HepG2 (cell line): ENCODE measurements around the gene GLIS2. TPM values are rescaled to one million over a fixed set of nuclear protein-coding genes. Genes with fewer than 3 reads are reported as not detected.

ENCODE experiments used
- ATAC-seq: fragments of 200-7000 bp; cut with Tn5 transposase; 3 replicates; pipeline ENCODE4 v1.9.1; 2020; ENCODE audit warnings: mild to moderate bottlenecking, moderate library complexity
- BruUV-seq: library from RNA; stranded (reverse); fragments of 400-500 nt; replicated peaks from 2 replicates; lab custom pipeline; 2021; lab: Mats Ljungman, UMichigan
- CTCF ChIA-PET: fragments of 300-600 bp; formaldehyde crosslinking; extraction: SDS; loops from one replicate; lab custom pipeline; 2021; ENCODE audit warnings: low total read pairs, inconsistent platforms, low intra/inter-chr PET ratio; lab: Yijun Ruan, JAX
- POLR2A ChIA-PET: fragments of 350-600 bp; sonication (Branson Sonifier 250); formaldehyde crosslinking; loops from one replicate; lab custom pipeline; 2020; ENCODE audit warnings: antibody characterized with exemption, inconsistent platforms; lab: Yijun Ruan, JAX
- DNase-seq: peaks from one replicate; pipeline ENCODE4 v3.0.0-alpha.2; 2015; ENCODE audit warnings: low spot score
- FAIRE-seq: peaks from 3 replicates; lab custom pipeline; 2011; peaks lifted over from hg19 to GRCh38; lab: Jason Lieb, UNC
- H2AFZ ChIP-seq: one replicate; pipeline ENCODE4 v1.6.1; 2011; ENCODE audit warnings: low read length, inconsistent platforms
- H3K27ac ChIP-seq: fragments of 300-600 bp; 3 replicates; pipeline ENCODE4 v1.8.0; 2011; ENCODE audit warnings: mixed run types, mild to moderate bottlenecking, mixed read lengths, low read length, inconsistent platforms; ENCODE audit not compliant: insufficient read depth; ENCODE audit errors: extremely low read length
- H3K27me3 ChIP-seq, 2 experiments: fragments of 200-600 bp in 1 of 2; 2 replicates in 1 of 2; 3 replicates in 1 of 2; pipeline versions ENCODE4 v1.6.0 to v1.8.0; 2011; ENCODE audit warnings: low read length in 2 of 2, mild to moderate bottlenecking in 2 of 2, moderate library complexity in 2 of 2, inconsistent platforms in 1 of 2; ENCODE audit not compliant: insufficient read depth in 2 of 2, control insufficient read depth in 1 of 2
- H3K36me3 ChIP-seq, 2 experiments: fragments of 200-600 bp in 1 of 2; replicated peaks in 1 of 2; 2 replicates in 1 of 2; 3 replicates in 1 of 2; pipeline versions ENCODE4 v1.5.1 to v1.8.0; 2011; ENCODE audit warnings: low read length in 2 of 2, inconsistent platforms in 1 of 2; ENCODE audit not compliant: insufficient read depth in 2 of 2, control insufficient read depth in 1 of 2
- H3K4me1 ChIP-seq: 2 replicates; pipeline ENCODE4 v1.5.1; 2012; ENCODE audit warnings: low read length, inconsistent platforms; ENCODE audit not compliant: insufficient read depth
- H3K4me2 ChIP-seq: 2 replicates; pipeline ENCODE4 v1.6.0; 2011; ENCODE audit warnings: low read depth, low read length, inconsistent platforms
- H3K4me3 ChIP-seq, 3 experiments: fragments of 200-600 bp in 1 of 3; sonication (generic), shearing (Covaris generic) in 1 of 3; replicated peaks in 1 of 3; 2 replicates each; pipeline ENCODE4 v1.5.1; 2011 to 2016; ENCODE audit warnings: low read length in 3 of 3, inconsistent platforms in 2 of 3, low read depth in 2 of 3, mild to moderate bottlenecking in 2 of 3, control low read depth in 1 of 3, mixed read lengths in 1 of 3; ENCODE audit not compliant: insufficient read depth in 1 of 3
- H3K79me2 ChIP-seq: one replicate; pipeline ENCODE4 v1.6.1; 2011; ENCODE audit warnings: low read length, inconsistent platforms; ENCODE audit not compliant: insufficient read depth
- H3K9ac ChIP-seq: 2 replicates; pipeline ENCODE4 v1.6.0; 2011; ENCODE audit warnings: mild to moderate bottlenecking, low read depth, low read length, inconsistent platforms; ENCODE audit not compliant: insufficient read depth
- H3K9me3 ChIP-seq: 2 replicates; pipeline ENCODE4 v1.5.1; 2012; ENCODE audit warnings: mild to moderate bottlenecking, low read length
- H4K20me1 ChIP-seq: 2 replicates; pipeline ENCODE4 v1.6.0; 2011; ENCODE audit warnings: inconsistent platforms, mild to moderate bottlenecking, low read length, moderate library complexity; ENCODE audit not compliant: insufficient read depth
- CBX5 ChIP-seq: sonication (generic); formaldehyde crosslinking; IDR thresholded peaks from 2 replicates; pipeline ENCODE4 v1.4.0; 2020; ENCODE audit warnings: missing genetic modification reagents, borderline replicate concordance
- DMAP1 ChIP-seq: IDR thresholded peaks from 2 replicates; pipeline ENCODE4 v1.6.1; 2016
- DNMT1 ChIP-seq: sonication (generic); formaldehyde crosslinking; IDR thresholded peaks from 2 replicates; pipeline ENCODE4 v1.5.1; 2020; ENCODE audit warnings: mild to moderate bottlenecking, missing genetic modification reagents
- DPF2 ChIP-seq: sonication (generic); formaldehyde crosslinking; IDR thresholded peaks from 2 replicates; pipeline ENCODE4 v1.4.0; 2020; ENCODE audit warnings: mild to moderate bottlenecking, low read depth, missing genetic modification reagents, borderline replicate concordance
- FOSL2 ChIP-seq: sonication (generic); formaldehyde crosslinking; IDR thresholded peaks from 2 replicates; pipeline ENCODE4 v1.4.0; 2020; ENCODE audit warnings: missing genetic modification reagents
- KDM1A ChIP-seq: IDR thresholded peaks from 2 replicates; pipeline ENCODE4 v1.6.1; 2016; ENCODE audit warnings: missing compliant biosample characterization
- MBNL3 ChIP-seq: fragments of 250-450 bp; sonication (Bioruptor Pico); conservative IDR thresholded peaks from 2 replicates; pipeline ENCODE4 v1.8.0; 2022; ENCODE audit warnings: mild to moderate bottlenecking, inconsistent platforms
- NR2F2 ChIP-seq: IDR thresholded peaks from 2 replicates; pipeline ENCODE4 v1.6.1; 2012; ENCODE audit warnings: low read depth, inconsistent platforms, borderline replicate concordance
- PHF8 ChIP-seq: sonication (generic); formaldehyde crosslinking; IDR thresholded peaks from 2 replicates; pipeline ENCODE4 v1.5.0; 2020; ENCODE audit warnings: missing genetic modification reagents
- SOX6 ChIP-seq, 2 experiments: fragments of 450-650 bp in 1 of 2; sonication (generic) in 1 of 2; formaldehyde crosslinking in 1 of 2; IDR thresholded peaks; 2 replicates each; pipeline versions ENCODE4 v1.4.0 to v1.6.1; 2017 to 2020; ENCODE audit warnings: antibody characterized with exemption in 1 of 2, mild to moderate bottlenecking in 1 of 2, missing genetic modification reagents in 1 of 2
- TEAD3 ChIP-seq: optimal IDR thresholded peaks from 2 replicates; pipeline ENCODE3; 2016; ENCODE audit warnings: borderline replicate concordance
- YY1 ChIP-seq: IDR thresholded peaks from 2 replicates; pipeline ENCODE4 v1.6.1; 2011; ENCODE audit warnings: low read length, low read depth, moderate library complexity, mild to moderate bottlenecking; ENCODE audit not compliant: insufficient read depth, insufficient replicate concordance
- ZBTB21 ChIP-seq: sonication (generic); formaldehyde crosslinking; IDR thresholded peaks from 2 replicates; pipeline ENCODE4 v1.4.0; 2020; ENCODE audit warnings: missing genetic modification reagents
- ZNF121 ChIP-seq: sonication (generic); formaldehyde crosslinking; IDR thresholded peaks from 2 replicates; pipeline ENCODE4 v1.5.0; 2020; ENCODE audit warnings: mild to moderate bottlenecking, missing genetic modification reagents
- ZNF891 ChIP-seq: sonication (generic); formaldehyde crosslinking; IDR thresholded peaks from 2 replicates; pipeline ENCODE4 v1.5.0; 2020; ENCODE audit warnings: mild to moderate bottlenecking, missing genetic modification reagents
- WGBS: methylation state at CpG from one replicate; pipeline ENCODE4 v1.1.6; 2017; ENCODE audit warnings: low lambda C conversion rate; 5-methylcytosine and 5-hydroxymethylcytosine counted together
- in situ Hi-C: cut with HindIII; loops from 2 replicates; pipeline ENCODE4 v1.10.0; 2017; ENCODE audit warnings: low pct_unique_long_range_greater_than_20kb; ENCODE audit not compliant: extremely low pct_ligation_motif_present
- intact Hi-C: fragments of 100-400 bp; cut with micrococcal nuclease; formaldehyde crosslinking; loops from one replicate; pipeline ENCODE4 v1.10.0; 2022; ENCODE audit not compliant: unreplicated experiment
- polyA plus RNA-seq, 8 experiments: library from polyadenylated mRNA; depleted of rRNA in 3 of 8; stranded (reverse) in 7 of 8; unstranded in 1 of 8; fragments of >200 nt; fragmentation: Illumina TruSeq in 4 of 8; extraction: Trizol in 4 of 8; gene quantifications; 2 replicates each; pipeline versions ENCODE4 v1.2.1 to v1.2.3, GENCODE V29; 2011 to 2016; ENCODE audit warnings: low read depth in 4 of 8, missing spikeins in 1 of 8, mixed read lengths in 1 of 8; ENCODE audit not compliant: insufficient read depth in 1 of 8
- total RNA-seq, 5 experiments: library from RNA; depleted of rRNA; stranded (reverse); fragments of >200 nt; fragmentation: Illumina TruSeq; extraction: Trizol; gene quantifications; 2 replicates each; pipeline ENCODE4 v1.2.3, GENCODE V29; 2016; ENCODE audit warnings: low read depth in 1 of 5
- TF ChIP-seq, protein P1 (sequence below): sonication (generic); formaldehyde crosslinking; IDR thresholded peaks from 2 replicates; pipeline ENCODE4 v1.4.0; 2020; ENCODE audit warnings: missing genetic modification reagents
- TF ChIP-seq, protein P2 (sequence below): sonication (generic); formaldehyde crosslinking; IDR thresholded peaks from 2 replicates; pipeline ENCODE4 v1.5.0; 2020; ENCODE audit warnings: mild to moderate bottlenecking, missing genetic modification reagents, moderate library complexity

Gene GLIS2
- total and polyA plus RNA-seq, 2 of the 13 experiments (the other 11 are each of a cell fraction or from before 2014, with no cell fraction given): 0.28 to 0.29 TPM

DNA sequence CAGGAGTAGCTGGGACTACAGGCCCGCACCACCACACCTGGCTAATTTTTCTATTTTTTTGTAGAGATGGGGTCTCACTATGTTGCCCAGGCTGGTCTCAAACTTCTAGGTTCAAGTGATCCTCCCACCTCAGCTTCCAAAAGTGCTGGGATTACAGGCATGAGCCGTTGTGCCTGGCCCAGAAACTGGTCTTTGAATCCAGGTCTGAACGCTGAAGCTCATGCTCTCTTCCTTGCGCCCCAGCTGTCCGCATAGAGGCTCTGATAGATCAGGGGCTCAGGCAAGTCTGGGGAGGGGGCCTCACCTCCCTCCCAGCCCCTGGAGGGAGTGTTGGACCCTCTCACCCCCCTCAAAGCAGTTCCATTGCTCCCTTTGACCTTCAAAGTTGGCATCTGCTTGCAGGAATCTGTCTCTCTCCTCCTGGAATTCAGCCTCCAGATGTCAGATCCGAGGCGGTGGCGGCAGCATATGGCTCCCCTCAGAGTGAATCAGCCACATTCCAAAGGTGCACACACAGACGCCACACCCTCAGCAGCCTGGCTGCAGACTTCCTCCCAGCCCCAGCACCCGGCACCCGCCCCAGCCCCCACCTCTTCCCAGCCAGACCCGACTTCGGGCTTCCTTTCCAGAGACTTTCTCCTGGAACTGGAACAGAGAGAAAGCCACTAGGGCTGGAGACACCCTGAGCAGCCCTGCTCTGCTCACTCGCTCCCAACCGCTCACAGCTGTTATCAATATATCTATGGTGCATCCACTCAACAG, 16.9 kb upstream of the GLIS2 start:
- BruUV-seq: no TSS peak
- intact Hi-C loops: no loop called here
- peak overlapping the region in 1 of 3 experiments; percentile 32; a peak in 1 of 6 replicates for H3K4me3 ChIP-seq

More for the DNA sequence above, 16.9 kb upstream of the GLIS2 start:
- ChIA-PET CTCF (no interaction called here), POLR2A (interaction anchor here (1.2 to 1.5 kb wide), 2 partner anchors 25 to 27 kb away, joined by 3 to 7 read pairs; no protein-coding TSS in a partner anchor)
- H3K36me3 ChIP-seq: no peaks in the 10 kb centered on the region
- no peaks in the 10 kb centered on the region for H3K79me2 ChIP-seq
- in situ Hi-C loops: no loop called here
- FAIRE-seq: no peak
- no peaks in the 10 kb centered on the region for H3K9me3 ChIP-seq
- peaks cover 18% of the 10 kb centered on the region for H3K4me1 ChIP-seq
- peak; percentile 85 for ATAC-seq
- H2AFZ ChIP-seq: no peak overlapping the region
- peaks cover 5 to 18% of the 10 kb centered on the region in 2 experiments; a peak in 3 of 5 replicates for H3K27me3 ChIP-seq
- DNase-seq: no peak
- no peaks in the 10 kb centered on the region for H4K20me1 ChIP-seq
- TF ChIP-seq PHF8 (CRISPR knock-in tag) (no peak), DPF2 (CRISPR knock-in tag) (no peak), DNMT1 (no peak), ZNF121 (CRISPR knock-in tag) (peak; percentile 82), NR2F2 (no peak), MBNL3 (CRISPR knock-in tag) (no peak), KDM1A (CRISPR knock-in tag) (no peak), SOX6 (IDR thresholded peaks at IDR 0.05) (no peak), SOX6 (CRISPR knock-in tag; IDR thresholded peaks at IDR 0.05) (no peak), YY1 (no peak), ZBTB21 (CRISPR knock-in tag) (no peak), TEAD3 (CRISPR knock-in tag) (peak; percentile 76), FOSL2 (CRISPR knock-in tag) (peak; percentile 75), CBX5 (CRISPR knock-in tag) (no peak), DMAP1 (CRISPR knock-in tag) (peak; percentile 9; the same call in 1 of the 2 replicates), ZNF891 (CRISPR knock-in tag) (0 out of 2 replicates have a peak, but pooled peaks have one; percentile 38)
- TF ChIP-seq, protein P1, sequence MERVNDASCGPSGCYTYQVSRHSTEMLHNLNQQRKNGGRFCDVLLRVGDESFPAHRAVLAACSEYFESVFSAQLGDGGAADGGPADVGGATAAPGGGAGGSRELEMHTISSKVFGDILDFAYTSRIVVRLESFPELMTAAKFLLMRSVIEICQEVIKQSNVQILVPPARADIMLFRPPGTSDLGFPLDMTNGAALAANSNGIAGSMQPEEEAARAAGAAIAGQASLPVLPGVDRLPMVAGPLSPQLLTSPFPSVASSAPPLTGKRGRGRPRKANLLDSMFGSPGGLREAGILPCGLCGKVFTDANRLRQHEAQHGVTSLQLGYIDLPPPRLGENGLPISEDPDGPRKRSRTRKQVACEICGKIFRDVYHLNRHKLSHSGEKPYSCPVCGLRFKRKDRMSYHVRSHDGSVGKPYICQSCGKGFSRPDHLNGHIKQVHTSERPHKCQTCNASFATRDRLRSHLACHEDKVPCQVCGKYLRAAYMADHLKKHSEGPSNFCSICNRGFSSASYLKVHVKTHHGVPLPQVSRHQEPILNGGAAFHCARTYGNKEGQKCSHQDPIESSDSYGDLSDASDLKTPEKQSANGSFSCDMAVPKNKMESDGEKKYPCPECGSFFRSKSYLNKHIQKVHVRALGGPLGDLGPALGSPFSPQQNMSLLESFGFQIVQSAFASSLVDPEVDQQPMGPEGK (CRISPR knock-in tag): 0 out of 2 replicates have a peak, but pooled peaks have one; percentile 27
- TF ChIP-seq, protein P2, sequence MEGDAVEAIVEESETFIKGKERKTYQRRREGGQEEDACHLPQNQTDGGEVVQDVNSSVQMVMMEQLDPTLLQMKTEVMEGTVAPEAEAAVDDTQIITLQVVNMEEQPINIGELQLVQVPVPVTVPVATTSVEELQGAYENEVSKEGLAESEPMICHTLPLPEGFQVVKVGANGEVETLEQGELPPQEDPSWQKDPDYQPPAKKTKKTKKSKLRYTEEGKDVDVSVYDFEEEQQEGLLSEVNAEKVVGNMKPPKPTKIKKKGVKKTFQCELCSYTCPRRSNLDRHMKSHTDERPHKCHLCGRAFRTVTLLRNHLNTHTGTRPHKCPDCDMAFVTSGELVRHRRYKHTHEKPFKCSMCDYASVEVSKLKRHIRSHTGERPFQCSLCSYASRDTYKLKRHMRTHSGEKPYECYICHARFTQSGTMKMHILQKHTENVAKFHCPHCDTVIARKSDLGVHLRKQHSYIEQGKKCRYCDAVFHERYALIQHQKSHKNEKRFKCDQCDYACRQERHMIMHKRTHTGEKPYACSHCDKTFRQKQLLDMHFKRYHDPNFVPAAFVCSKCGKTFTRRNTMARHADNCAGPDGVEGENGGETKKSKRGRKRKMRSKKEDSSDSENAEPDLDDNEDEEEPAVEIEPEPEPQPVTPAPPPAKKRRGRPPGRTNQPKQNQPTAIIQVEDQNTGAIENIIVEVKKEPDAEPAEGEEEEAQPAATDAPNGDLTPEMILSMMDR: 0 out of 2 replicates have a peak, but pooled peaks have one; percentile 9
- WGBS: 9% methylated on average over 12 of the region's 15 CpGs
- no peak overlapping the region for H3K27ac ChIP-seq
- peak overlapping the region; percentile 53 for H3K4me2 ChIP-seq
- no peak overlapping the region for H3K9ac ChIP-seq
